Measurements from ENCODE around the gene RPS2.

DNA sequence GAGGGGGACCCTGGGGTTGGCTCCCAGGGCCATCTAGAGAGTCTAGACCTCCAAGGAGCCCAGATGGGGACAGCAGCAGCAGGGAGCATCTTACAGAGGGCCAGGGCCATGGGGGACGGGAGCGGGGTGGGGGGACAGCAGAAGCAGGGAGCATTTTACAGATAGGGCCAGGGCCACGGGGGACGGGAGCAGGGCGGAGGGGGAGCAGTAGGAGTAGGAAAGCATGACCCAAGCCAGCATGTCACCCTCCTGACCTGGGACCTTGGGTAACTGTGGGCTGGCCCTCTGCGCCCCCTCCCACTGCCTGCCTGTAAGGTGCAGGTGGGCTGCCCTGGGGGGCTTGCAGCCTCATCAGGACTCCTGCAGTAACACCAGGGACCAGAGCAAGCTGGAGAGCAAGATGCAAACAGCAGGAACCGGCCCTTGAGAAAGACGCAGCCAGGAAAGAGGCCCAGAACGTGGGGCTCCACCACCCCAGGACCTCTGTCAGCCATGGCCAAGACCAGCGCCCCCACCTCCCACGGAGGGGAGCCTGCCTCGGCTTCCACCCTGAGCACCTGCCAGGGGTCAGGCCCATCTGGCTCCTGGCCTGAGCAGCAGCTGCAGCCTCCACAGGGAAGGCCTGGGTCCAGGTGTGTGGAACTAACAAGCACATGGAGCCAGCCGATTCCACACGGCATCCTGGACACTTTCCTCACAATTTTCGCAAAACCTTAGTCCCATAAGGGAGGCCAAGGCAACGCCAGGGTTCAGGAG lies 42.6 kb upstream of the RPS2 start:
- TF ChIP-seq, protein P1, sequence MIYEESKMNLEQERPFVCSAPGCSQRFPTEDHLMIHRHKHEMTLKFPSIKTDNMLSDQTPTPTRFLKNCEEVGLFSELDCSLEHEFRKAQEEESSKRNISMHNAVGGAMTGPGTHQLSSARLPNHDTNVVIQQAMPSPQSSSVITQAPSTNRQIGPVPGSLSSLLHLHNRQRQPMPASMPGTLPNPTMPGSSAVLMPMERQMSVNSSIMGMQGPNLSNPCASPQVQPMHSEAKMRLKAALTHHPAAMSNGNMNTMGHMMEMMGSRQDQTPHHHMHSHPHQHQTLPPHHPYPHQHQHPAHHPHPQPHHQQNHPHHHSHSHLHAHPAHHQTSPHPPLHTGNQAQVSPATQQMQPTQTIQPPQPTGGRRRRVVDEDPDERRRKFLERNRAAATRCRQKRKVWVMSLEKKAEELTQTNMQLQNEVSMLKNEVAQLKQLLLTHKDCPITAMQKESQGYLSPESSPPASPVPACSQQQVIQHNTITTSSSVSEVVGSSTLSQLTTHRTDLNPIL (CRISPR knock-in tag; IDR thresholded peaks at IDR 0.05; ENCODE audit: low read depth): no peak
- TF ChIP-seq, protein P2, sequence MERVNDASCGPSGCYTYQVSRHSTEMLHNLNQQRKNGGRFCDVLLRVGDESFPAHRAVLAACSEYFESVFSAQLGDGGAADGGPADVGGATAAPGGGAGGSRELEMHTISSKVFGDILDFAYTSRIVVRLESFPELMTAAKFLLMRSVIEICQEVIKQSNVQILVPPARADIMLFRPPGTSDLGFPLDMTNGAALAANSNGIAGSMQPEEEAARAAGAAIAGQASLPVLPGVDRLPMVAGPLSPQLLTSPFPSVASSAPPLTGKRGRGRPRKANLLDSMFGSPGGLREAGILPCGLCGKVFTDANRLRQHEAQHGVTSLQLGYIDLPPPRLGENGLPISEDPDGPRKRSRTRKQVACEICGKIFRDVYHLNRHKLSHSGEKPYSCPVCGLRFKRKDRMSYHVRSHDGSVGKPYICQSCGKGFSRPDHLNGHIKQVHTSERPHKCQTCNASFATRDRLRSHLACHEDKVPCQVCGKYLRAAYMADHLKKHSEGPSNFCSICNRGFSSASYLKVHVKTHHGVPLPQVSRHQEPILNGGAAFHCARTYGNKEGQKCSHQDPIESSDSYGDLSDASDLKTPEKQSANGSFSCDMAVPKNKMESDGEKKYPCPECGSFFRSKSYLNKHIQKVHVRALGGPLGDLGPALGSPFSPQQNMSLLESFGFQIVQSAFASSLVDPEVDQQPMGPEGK (CRISPR knock-in tag; IDR thresholded peaks at IDR 0.05; ENCODE audit: borderline replicate concordance): no peak
- TF ChIP-seq, protein P3, sequence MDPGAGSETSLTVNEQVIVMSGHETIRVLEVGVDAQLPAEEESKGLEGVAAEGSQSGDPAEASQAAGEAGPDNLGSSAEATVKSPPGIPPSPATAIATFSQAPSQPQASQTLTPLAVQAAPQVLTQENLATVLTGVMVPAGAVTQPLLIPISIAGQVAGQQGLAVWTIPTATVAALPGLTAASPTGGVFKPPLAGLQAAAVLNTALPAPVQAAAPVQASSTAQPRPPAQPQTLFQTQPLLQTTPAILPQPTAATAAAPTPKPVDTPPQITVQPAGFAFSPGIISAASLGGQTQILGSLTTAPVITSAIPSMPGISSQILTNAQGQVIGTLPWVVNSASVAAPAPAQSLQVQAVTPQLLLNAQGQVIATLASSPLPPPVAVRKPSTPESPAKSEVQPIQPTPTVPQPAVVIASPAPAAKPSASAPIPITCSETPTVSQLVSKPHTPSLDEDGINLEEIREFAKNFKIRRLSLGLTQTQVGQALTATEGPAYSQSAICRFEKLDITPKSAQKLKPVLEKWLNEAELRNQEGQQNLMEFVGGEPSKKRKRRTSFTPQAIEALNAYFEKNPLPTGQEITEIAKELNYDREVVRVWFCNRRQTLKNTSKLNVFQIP (CRISPR knock-in tag; IDR thresholded peaks at IDR 0.05; ENCODE audit: borderline replicate concordance, low read depth): no peak
- no peak for TF ChIP-seq ESRRG (CRISPR knock-in tag; IDR thresholded peaks at IDR 0.05)
- TF ChIP-seq SNAI2 (CRISPR knock-in tag; IDR thresholded peaks at IDR 0.05): no peak
- no peak for TF ChIP-seq ARNTL (CRISPR knock-in tag; IDR thresholded peaks at IDR 0.05; ENCODE audit: borderline replicate concordance, low read depth)
- TF ChIP-seq, protein P4, sequence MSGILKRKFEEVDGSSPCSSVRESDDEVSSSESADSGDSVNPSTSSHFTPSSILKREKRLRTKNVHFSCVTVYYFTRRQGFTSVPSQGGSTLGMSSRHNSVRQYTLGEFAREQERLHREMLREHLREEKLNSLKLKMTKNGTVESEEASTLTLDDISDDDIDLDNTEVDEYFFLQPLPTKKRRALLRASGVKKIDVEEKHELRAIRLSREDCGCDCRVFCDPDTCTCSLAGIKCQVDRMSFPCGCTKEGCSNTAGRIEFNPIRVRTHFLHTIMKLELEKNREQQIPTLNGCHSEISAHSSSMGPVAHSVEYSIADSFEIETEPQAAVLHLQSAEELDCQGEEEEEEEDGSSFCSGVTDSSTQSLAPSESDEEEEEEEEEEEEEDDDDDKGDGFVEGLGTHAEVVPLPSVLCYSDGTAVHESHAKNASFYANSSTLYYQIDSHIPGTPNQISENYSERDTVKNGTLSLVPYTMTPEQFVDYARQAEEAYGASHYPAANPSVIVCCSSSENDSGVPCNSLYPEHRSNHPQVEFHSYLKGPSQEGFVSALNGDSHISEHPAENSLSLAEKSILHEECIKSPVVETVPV (CRISPR knock-in tag; IDR thresholded peaks at IDR 0.05): no peak
- TF ChIP-seq ISL1 (CRISPR knock-in tag; IDR thresholded peaks at IDR 0.05): no peak
- TF ChIP-seq ZNF70 (CRISPR knock-in tag; IDR thresholded peaks at IDR 0.05): no peak
- TF ChIP-seq ZFP3 (CRISPR knock-in tag; IDR thresholded peaks at IDR 0.05): no peak
- no peak for TF ChIP-seq RARB (CRISPR knock-in tag; IDR thresholded peaks at IDR 0.05)
- TF ChIP-seq GLIS3 (CRISPR knock-in tag; IDR thresholded peaks at IDR 0.05): no peak
- no peak for TF ChIP-seq CSDC2 (CRISPR knock-in tag; IDR thresholded peaks at IDR 0.05)
- no peak for TF ChIP-seq TOX (CRISPR knock-in tag; IDR thresholded peaks at IDR 0.05; ENCODE audit: borderline replicate concordance)

Data from SK-N-SH treated with all-trans-retinoic acid at 6 μM for 48 hours (cell line).